ENCODE results near the gene PWWP2A.
A peak's percentile ranks its signal among the peaks of the same experiment; 100 is the strongest.
"Not testable (repeated sequence)": the region's sequence is repeated elsewhere in the genome, so short reads cannot be mapped to it uniquely, and the experiment has no call there.

The PWWP2A gene

GRCh38 chr5:160071516-160071915, 47.7 kb downstream of the PWWP2A start:
- DNase-seq: no peak

GRCh38 chr5:160069120-160069519, 50.1 kb downstream of the PWWP2A start:
- DNase-seq: not testable (repeated sequence)

- peak; percentile 11 for DNase-seq
Observed at GRCh38 chr5:160064995-160065614, 54.1 kb downstream of the PWWP2A start.

GRCh38 chr5:160064417-160064810, 54.8 kb downstream of the PWWP2A start:
- DNase-seq: no peak

- no peak for DNase-seq
Observed at GRCh38 chr5:160061770-160062169, 57.5 kb downstream of the PWWP2A start.

GRCh38 chr5:160060001-160060400, 59.2 kb downstream of the PWWP2A start:
- DNase-seq: no peak

GRCh38 chr5:160057256-160057655, 62.0 kb downstream of the PWWP2A start:
- DNase-seq: no peak

GRCh38 chr5:160054831-160055230, 64.4 kb downstream of the PWWP2A start:
- DNase-seq: peak; percentile 24

- DNase-seq: no peak
Observed at GRCh38 chr5:160054047-160054446, 65.2 kb downstream of the PWWP2A start.

GRCh38 chr5:160049099-160049498, 70.2 kb downstream of the PWWP2A start:
- no peak for DNase-seq

- DNase-seq: no peak
Observed at GRCh38 chr5:160048131-160048530, 71.1 kb downstream of the PWWP2A start.

- no peak for DNase-seq
Observed at GRCh38 chr5:160047423-160047822, 71.8 kb downstream of the PWWP2A start.

GRCh38 chr5:160044967-160045366, 74.3 kb downstream of the PWWP2A start:
- no peak for DNase-seq

GRCh38 chr5:160044391-160044804, 74.9 kb downstream of the PWWP2A start:
- no peak for DNase-seq

GRCh38 chr5:160042671-160043070, 76.6 kb downstream of the PWWP2A start:
- DNase-seq: no peak

Data from DMS53 (cell line).